Measurements from ENCODE around the gene DNAJC27.

The DNAJC27 gene

DNA sequence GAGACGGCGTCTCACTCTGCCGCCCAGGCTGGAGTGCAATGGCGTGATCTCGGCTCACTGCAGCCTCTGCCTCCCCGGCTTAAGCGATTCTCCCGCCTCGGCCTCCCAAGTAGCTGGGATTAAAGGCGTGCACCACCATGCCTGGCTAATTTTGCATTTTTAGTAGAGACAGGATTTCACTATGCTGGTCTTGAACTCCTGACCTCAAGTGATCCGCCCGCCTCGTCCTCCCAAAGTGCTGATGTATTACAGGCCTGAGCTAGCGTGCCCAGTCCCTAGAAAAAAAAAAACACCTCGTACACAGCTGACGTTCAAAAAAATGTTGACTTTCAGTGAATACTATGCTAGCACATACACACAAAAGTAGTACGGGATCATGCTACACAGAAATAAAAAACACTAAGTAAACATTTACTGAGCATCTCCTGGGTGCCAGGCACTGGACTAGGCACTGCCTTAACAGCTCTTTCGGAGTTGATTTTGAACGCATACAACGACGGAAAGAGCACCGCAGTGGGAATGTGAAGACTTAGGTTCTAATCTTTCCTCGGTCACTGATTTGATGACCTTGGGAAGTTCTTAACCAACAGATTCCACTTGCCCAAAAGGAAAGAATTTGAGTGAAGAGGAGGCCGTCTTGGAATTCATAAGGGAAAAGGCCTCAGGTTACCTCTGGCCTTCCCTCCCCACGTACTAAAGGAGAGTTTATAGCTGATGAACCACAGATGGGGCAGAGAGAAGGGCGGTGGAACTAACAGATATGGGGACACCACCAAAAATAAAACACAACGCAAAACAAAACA lies 1.1 kb downstream of the DNAJC27 start:
- FAIRE-seq, result no peak

GRCh38 chr2:24969784-24970183 lies 2.0 kb downstream of the DNAJC27 start:
- FAIRE-seq, result no peak

DNA sequence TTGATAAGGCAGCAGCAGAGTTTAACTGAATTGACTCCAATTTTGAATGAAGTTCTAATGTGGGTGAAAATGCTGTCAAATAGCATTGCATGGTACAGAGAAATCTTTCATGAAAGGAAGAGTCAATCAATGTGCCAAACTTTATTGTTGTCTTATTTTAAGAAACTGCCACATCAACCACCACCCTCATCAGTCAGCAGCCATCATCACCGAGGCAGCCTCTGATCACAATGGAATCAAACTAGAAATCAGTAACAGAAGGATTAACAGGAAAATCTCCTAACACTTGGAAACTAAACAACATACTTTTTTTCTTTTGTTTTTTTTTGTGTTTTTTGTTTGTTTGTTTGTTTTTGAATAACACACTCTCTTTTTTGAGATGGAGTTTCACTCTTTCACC lies 9.9 kb downstream of the DNAJC27 start:
- no peak for FAIRE-seq

GRCh38 chr2:24959761-24960160 lies 12.0 kb downstream of the DNAJC27 start:
- FAIRE-seq, result no peak

DNA sequence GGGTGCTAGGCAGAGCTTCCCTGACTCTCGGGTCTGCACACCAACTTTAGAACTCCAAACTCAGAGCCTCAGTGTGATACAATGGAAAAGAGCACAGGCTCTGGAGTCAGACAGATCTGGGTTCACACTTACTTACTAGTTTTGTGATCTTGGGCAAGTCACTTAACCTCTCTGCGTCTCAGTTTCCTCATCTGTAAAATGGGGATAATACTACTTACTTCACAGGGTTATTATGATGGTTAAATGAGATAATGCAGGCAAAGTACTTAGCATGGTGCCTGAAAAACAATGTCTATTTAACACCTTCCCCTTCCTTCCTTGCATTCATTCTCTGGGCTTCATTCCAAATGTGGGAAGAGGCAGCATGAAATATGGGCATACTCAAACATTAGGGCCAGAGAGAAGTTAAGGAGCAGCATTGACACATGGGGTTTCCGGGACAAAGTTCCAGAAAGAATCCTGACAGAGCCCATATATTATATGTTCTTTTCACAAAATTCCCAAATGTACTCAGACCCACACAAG lies 13.3 kb downstream of the DNAJC27 start:
- no peak for FAIRE-seq

GRCh38 chr2:24957976-24958375 lies 13.8 kb downstream of the DNAJC27 start:
- FAIRE-seq, result no peak

GRCh38 chr2:24957221-24957620 lies 14.5 kb downstream of the DNAJC27 start:
- FAIRE-seq, result no peak

DNA sequence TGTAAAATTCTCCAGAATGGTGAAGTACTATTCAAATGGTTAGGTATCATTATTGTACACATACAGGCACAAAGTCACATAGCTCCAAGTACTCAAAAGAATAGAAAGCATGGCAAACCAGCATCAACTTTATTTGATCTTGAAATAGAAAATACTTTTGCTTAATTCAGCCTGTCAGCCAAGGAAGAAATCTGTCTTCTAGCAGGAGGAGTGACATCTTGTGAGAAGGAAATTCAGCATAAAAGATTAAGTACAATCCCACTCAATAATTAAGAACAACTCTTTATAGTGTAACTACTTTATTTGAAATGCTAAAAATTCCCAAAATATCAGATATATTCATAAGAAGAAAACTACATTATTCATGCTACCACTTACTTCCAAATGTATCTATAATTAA lies 15.8 kb downstream of the DNAJC27 start:
- FAIRE-seq, result no peak

DNA sequence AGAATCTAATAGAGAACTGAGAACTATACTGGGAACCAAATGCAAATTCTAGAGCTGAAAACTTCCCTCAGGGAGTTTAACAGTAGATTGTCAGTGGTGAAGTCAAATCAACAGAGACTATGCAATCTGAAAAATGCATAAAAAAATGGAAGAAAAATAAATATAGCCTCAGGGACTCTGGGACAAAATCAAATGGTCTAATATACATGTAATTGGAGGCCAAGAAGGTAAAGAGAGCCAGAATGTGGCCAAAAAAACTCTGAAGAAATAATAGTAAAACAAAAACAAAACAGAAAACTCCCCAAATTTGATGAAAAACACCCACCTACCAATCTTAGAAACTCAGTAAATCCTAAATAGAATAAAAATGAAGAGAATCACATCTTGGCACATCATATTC lies 16.5 kb downstream of the DNAJC27 start:
- FAIRE-seq, result no peak

- FAIRE-seq, result no peak
Observed at GRCh38 chr2:24950102-24950501, 21.7 kb downstream of the DNAJC27 start.

GRCh38 chr2:24948506-24948905 lies 23.2 kb downstream of the DNAJC27 start:
- FAIRE-seq, result no peak

DNA sequence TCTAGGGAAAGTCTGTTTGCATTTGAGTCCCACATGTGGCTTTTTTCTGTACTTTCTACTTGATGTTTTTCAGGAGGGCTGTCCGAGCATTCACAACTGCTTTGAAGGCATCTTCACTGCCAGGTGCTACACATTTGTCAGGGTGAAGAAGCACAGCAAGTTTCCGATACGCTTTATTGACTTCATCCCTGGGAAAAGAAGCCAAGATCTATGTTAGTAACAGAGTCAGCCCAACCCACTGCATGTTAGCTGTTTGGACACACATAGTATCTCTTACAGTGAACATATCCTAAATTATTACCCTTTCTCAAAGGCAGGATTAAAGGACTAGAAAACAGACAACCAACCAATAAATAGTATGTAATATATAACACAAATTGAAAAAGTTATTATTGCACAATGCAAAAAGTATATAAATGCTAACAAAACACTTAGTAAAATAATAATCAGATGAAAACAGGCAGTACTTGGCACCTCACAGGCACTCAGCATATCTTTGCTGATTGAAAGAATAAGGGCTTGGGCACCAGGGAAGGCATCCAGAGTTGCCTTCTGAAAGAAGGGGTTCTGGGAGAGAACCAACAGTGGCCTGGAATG lies 24.1 kb downstream of the DNAJC27 start:
- FAIRE-seq, result no peak

- no peak for FAIRE-seq
Observed at GRCh38 chr2:24945907-24946306, 25.8 kb downstream of the DNAJC27 start.

DNA sequence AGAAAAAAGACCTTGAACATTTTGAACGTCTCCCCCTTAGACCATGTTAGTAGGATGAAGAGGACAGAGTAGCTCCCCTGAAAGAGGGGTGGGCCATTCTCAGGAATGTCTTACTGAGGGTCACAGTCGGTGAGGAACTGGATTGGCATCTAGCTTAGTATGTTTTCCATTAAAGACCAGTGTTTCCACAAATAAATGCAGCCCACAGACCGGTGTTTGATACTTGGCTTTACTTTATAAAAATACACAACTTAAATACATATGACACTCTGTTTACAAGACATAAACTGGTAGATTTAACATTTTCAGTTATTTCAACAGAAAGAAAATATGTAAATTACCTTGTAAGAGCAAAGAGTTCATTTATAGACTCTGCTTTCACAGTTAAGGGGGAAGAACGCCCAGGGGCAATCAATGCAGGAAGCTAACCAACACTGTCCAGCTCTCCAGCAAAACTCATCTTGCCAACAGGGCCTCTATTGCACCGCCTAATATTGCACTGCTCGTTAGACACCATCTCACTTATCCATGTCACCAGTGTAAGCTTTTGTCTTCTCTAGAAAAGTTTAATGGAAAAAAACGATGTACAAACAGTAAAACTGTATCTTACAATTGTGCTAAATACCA lies 28.2 kb downstream of the DNAJC27 start:
- no peak for FAIRE-seq

- FAIRE-seq, result no peak
Observed at GRCh38 chr2:24939353-24939752, 32.4 kb downstream of the DNAJC27 start.

- FAIRE-seq, result no peak
Observed at GRCh38 chr2:24937236-24937635, 34.5 kb downstream of the DNAJC27 start.

DNA sequence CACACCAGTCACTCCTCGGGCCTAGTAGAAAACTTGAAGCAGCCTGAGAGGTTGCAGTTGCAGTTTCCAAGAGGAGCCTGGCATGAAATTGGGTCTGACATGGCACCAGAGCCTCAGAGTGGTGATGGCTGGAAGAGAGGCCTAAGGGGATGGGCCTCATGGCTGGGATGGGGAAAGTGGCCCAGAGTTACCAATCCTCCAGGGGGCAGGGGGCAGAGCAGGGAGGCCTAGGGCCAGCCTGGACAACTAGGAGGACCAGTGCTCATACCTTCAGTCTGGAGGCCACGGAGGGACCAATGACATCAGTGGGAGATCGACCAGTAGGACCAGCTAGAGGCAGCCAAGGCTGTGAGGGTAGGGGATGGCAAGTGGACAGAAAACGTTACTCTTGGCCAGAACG lies 36.6 kb downstream of the DNAJC27 start:
- FAIRE-seq, result no peak

DNA sequence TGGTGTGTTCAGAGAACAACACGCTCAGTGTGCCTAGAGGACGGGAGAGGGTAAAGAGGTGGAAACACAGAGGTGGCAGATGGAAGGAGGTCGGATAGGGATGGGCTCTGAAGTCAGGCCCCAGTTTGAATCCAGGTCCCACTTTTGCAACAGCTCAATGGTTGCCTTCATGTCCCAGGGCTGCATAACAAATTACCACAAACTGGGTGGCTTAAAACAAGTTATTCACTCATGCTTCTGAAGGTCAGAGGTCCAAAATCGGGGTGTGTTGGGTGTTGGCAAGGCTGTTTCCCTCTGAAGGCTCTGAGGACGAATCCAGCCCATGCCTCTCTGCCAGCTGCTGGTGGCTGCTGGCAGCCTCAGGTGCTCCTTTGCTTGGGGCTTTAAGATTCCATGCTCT lies 39.0 kb downstream of the DNAJC27 start:
- no peak for FAIRE-seq

DNA sequence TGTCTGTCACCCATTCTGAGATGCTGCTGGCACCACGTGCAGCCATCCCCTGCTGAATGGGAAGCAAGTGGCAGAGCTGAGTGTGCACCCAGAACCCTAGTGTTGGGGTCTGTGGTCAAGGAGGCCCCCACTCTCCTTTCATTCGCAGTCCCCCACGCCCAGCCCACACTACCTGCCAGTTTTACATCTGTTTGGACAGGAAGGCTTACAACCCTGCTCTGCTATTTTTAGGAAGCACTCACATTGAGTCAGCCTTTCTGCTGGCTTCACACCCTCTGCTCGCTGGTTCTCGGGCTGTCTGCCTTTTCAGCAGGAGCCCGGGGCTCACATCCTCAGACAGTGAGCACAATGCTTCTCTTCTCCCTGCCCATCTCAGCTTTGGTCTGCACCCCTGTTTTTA lies 41.0 kb downstream of the DNAJC27 start:
- FAIRE-seq, result no peak

DNA sequence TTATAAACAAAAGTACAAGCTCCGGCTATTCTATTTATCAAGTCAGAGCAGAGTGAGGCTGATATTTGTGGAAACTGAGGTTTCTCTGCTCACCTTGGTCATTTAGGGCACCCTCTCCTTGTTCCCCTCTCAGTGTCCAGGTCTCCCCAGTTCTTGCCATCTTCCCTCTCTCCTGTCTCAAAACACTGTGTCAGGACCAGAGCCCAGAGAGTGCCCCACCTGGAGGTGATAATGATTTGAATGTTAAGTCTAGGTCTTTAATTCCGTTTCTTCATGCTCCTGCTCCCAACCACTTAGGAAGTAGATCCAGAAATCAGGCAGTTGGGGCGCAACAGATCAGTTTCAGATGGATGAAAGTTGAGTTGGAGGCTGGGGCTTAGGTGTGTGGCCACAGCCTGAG lies 42.5 kb downstream of the DNAJC27 start:
- FAIRE-seq, result no peak

DNA sequence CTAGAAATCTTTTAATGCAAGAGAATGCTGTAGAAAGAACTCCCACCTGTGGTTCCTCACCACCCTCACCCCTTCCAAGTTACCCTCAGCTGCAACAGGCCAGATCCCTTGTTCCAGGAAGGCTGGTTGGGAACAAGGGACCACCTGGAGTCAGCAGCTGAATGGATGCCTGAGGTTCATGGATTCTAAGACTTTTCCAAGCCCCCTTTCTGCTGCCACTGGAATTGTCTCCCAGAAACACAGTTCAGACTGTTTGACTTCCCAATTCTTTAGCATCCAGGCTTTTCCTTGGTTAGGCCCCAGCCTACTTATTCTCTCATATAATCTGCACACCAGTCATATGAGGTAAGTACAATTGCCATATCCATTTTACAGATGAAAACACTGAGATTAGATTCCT lies 43.7 kb downstream of the DNAJC27 start:
- FAIRE-seq, result no peak

- FAIRE-seq, result no peak
Observed at GRCh38 chr2:24926602-24927252, 45.0 kb downstream of the DNAJC27 start.

DNA sequence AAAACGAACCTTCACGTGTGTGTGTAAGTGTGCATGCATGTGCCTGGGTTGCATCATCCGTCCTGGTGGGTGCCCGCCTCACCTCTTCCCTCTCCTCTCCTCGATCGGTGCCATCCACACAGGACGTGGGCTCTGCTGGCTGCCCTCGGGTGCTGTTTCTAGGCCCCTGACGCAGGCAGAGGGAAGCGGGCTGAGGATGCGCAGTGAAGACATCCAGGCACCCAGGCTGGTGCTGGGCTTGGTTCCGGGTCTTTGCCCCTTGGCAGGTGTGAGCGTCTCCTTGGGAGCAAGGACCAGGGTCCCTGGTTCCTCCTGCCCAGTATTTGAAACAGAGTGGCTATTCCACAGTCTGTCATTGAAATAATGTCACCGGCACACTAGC lies 45.5 kb downstream of the DNAJC27 start:
- no peak for FAIRE-seq

DNA sequence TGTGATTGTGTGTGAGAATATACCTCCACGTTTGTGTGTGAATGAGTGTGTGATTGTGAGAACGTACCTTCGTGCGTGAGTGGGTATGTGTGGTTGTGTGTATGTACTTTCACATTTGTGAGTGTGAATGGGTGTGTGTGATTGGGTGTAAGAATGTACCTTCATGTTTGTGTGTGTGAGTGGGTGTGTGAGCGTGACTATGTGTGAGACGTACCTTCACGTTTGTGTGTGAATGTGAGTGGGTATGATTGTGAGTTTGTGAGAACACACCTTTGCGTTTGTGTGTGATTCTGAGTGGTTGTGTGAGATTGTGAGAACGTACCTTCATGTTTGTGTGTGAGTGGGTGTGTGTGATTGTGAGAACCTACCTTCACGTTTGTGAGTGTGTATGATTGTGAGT lies 45.9 kb downstream of the DNAJC27 start:
- no peak for FAIRE-seq
